HepG2 (cell line): ENCODE results near the gene INO80C. TPM values are rescaled to one million over a fixed set of nuclear protein-coding genes. Genes with fewer than 3 reads are reported as not detected.

ENCODE experiments used
- ATF4 ChIP-seq, 2 experiments: fragments of 450-650 bp in 1 of 2; sonication (generic) in 1 of 2; formaldehyde crosslinking; IDR thresholded peaks; 2 replicates each; pipeline versions ENCODE4 v1.5.0 to v1.8.0; 2020 to 2022; ENCODE audit warnings: mild to moderate bottlenecking in 1 of 2, missing genetic modification reagents in 1 of 2
- DNMT3B ChIP-seq: conservative IDR thresholded peaks from 2 replicates; pipeline ENCODE4 v1.6.1; 2016; ENCODE audit warnings: missing biosample characterization, control low read depth
- GTF3A ChIP-seq: sonication (generic); formaldehyde crosslinking; conservative IDR thresholded peaks from 2 replicates; pipeline ENCODE4 v1.4.0; 2020; ENCODE audit warnings: mild to moderate bottlenecking, missing genetic modification reagents
- ISL2 ChIP-seq: sonication (generic); formaldehyde crosslinking; IDR thresholded peaks from 2 replicates; pipeline ENCODE4 v1.5.0; 2020; ENCODE audit warnings: missing genetic modification reagents
- KDM6A ChIP-seq: IDR thresholded peaks from 2 replicates; pipeline ENCODE4 v1.6.1; 2016; ENCODE audit warnings: low read depth
- KMT2A ChIP-seq: sonication (generic); formaldehyde crosslinking; IDR thresholded peaks from 2 replicates; pipeline ENCODE4 v1.4.0; 2020; ENCODE audit warnings: missing genetic modification reagents
- LBX2 ChIP-seq: sonication (generic); formaldehyde crosslinking; IDR thresholded peaks from 2 replicates; pipeline ENCODE4 v1.5.0; 2020; ENCODE audit warnings: missing genetic modification reagents, mild to moderate bottlenecking, borderline replicate concordance
- SOX6 ChIP-seq, 2 experiments: fragments of 450-650 bp in 1 of 2; sonication (generic) in 1 of 2; formaldehyde crosslinking in 1 of 2; IDR thresholded peaks; 2 replicates each; pipeline versions ENCODE4 v1.4.0 to v1.6.1; 2017 to 2020; ENCODE audit warnings: antibody characterized with exemption in 1 of 2, mild to moderate bottlenecking in 1 of 2, missing genetic modification reagents in 1 of 2
- ZNF17 ChIP-seq: sonication (generic); formaldehyde crosslinking; IDR thresholded peaks from 2 replicates; pipeline ENCODE4 v1.5.0; 2020; ENCODE audit warnings: mild to moderate bottlenecking, missing genetic modification reagents
- polyA plus RNA-seq, 8 experiments: library from polyadenylated mRNA; depleted of rRNA in 3 of 8; stranded (reverse) in 7 of 8; unstranded in 1 of 8; fragments of >200 nt; fragmentation: Illumina TruSeq in 4 of 8; extraction: Trizol in 4 of 8; gene quantifications; 2 replicates each; pipeline versions ENCODE4 v1.2.1 to v1.2.3, GENCODE V29; 2011 to 2016; ENCODE audit warnings: low read depth in 4 of 8, missing spikeins in 1 of 8, mixed read lengths in 1 of 8; ENCODE audit not compliant: insufficient read depth in 1 of 8
- total RNA-seq, 5 experiments: library from RNA; depleted of rRNA; stranded (reverse); fragments of >200 nt; fragmentation: Illumina TruSeq; extraction: Trizol; gene quantifications; 2 replicates each; pipeline ENCODE4 v1.2.3, GENCODE V29; 2016; ENCODE audit warnings: low read depth in 1 of 5
- TF ChIP-seq, protein P1 (sequence below): sonication (generic); formaldehyde crosslinking; IDR thresholded peaks from 2 replicates; pipeline ENCODE4 v1.4.0; 2020; ENCODE audit warnings: missing genetic modification reagents
- TF ChIP-seq, protein P2 (sequence below): sonication (generic); formaldehyde crosslinking; IDR thresholded peaks from 2 replicates; pipeline ENCODE4 v1.5.0; 2020; ENCODE audit warnings: mild to moderate bottlenecking, missing genetic modification reagents, borderline replicate concordance
- TF ChIP-seq, protein P3 (sequence below): sonication (generic); formaldehyde crosslinking; IDR thresholded peaks from 2 replicates; pipeline ENCODE4 v1.8.0; 2022; ENCODE audit warnings: mild to moderate bottlenecking, missing genetic modification reagents, moderate library complexity
- TF ChIP-seq, protein P4 (sequence below): sonication (generic); formaldehyde crosslinking; IDR thresholded peaks from 2 replicates; pipeline ENCODE4 v1.4.0; 2020; ENCODE audit warnings: mild to moderate bottlenecking, missing genetic modification reagents

Gene INO80C
- total and polyA plus RNA-seq, 2 of the 13 experiments (the other 11 are each of a cell fraction or from before 2014, with no cell fraction given): 8.2 to 15.4 TPM

DNA sequence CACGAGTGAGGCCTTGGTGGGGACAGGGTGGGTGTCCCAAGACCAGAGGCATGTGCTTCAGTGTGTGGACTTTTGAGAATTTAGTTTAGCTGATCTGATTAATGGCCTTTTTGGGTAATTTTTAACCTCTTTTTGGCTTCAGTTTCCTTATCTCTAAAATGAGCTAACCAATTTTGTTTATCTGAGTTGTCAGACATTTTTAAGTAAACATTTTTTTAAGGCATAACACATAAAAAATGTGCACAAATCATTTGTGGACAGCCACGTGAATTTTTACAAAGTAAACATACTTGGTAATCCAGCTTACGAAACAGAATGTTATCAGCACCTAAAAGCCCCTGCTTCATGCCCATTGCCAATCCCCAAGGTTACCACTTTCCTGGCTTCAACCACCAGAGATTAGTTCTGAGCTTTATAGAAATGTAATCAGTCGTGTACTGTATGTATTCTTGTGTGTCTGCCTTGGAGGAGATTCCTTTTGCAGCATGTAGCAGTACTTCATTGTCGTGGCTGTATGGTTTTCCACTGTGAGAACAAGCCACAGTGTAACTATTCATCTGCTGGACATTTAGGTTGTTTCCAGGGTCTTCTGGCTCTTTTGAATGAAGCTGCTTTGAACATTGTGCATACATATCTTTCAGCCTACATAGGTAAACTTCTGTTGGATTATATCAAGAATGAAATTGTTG is 8.4 kb upstream of the INO80C start (continued):
- TF ChIP-seq DNMT3B (CRISPR knock-in tag) (no peak), KMT2A (no peak), KDM6A (CRISPR knock-in tag) (no peak), GTF3A (CRISPR knock-in tag) (no peak), ISL2 (CRISPR knock-in tag) (peak; percentile 51; the same call in 1 of the 2 replicates), LBX2 (CRISPR knock-in tag) (no peak), ZNF17 (CRISPR knock-in tag) (no peak), ATF4 (CRISPR knock-in tag; IDR thresholded peaks at IDR 0.05) (peak in 1 of 2 experiments; percentile 56; a peak in 1 of 4 replicates), SOX6 (IDR thresholded peaks at IDR 0.05) (no peak), SOX6 (CRISPR knock-in tag; IDR thresholded peaks at IDR 0.05) (peak; percentile 56; the same call in 1 of the 2 replicates)
- TF ChIP-seq, protein P1, sequence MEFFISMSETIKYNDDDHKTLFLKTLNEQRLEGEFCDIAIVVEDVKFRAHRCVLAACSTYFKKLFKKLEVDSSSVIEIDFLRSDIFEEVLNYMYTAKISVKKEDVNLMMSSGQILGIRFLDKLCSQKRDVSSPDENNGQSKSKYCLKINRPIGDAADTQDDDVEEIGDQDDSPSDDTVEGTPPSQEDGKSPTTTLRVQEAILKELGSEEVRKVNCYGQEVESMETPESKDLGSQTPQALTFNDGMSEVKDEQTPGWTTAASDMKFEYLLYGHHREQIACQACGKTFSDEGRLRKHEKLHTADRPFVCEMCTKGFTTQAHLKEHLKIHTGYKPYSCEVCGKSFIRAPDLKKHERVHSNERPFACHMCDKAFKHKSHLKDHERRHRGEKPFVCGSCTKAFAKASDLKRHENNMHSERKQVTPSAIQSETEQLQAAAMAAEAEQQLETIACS (CRISPR knock-in tag): no peak
- TF ChIP-seq, protein P2, sequence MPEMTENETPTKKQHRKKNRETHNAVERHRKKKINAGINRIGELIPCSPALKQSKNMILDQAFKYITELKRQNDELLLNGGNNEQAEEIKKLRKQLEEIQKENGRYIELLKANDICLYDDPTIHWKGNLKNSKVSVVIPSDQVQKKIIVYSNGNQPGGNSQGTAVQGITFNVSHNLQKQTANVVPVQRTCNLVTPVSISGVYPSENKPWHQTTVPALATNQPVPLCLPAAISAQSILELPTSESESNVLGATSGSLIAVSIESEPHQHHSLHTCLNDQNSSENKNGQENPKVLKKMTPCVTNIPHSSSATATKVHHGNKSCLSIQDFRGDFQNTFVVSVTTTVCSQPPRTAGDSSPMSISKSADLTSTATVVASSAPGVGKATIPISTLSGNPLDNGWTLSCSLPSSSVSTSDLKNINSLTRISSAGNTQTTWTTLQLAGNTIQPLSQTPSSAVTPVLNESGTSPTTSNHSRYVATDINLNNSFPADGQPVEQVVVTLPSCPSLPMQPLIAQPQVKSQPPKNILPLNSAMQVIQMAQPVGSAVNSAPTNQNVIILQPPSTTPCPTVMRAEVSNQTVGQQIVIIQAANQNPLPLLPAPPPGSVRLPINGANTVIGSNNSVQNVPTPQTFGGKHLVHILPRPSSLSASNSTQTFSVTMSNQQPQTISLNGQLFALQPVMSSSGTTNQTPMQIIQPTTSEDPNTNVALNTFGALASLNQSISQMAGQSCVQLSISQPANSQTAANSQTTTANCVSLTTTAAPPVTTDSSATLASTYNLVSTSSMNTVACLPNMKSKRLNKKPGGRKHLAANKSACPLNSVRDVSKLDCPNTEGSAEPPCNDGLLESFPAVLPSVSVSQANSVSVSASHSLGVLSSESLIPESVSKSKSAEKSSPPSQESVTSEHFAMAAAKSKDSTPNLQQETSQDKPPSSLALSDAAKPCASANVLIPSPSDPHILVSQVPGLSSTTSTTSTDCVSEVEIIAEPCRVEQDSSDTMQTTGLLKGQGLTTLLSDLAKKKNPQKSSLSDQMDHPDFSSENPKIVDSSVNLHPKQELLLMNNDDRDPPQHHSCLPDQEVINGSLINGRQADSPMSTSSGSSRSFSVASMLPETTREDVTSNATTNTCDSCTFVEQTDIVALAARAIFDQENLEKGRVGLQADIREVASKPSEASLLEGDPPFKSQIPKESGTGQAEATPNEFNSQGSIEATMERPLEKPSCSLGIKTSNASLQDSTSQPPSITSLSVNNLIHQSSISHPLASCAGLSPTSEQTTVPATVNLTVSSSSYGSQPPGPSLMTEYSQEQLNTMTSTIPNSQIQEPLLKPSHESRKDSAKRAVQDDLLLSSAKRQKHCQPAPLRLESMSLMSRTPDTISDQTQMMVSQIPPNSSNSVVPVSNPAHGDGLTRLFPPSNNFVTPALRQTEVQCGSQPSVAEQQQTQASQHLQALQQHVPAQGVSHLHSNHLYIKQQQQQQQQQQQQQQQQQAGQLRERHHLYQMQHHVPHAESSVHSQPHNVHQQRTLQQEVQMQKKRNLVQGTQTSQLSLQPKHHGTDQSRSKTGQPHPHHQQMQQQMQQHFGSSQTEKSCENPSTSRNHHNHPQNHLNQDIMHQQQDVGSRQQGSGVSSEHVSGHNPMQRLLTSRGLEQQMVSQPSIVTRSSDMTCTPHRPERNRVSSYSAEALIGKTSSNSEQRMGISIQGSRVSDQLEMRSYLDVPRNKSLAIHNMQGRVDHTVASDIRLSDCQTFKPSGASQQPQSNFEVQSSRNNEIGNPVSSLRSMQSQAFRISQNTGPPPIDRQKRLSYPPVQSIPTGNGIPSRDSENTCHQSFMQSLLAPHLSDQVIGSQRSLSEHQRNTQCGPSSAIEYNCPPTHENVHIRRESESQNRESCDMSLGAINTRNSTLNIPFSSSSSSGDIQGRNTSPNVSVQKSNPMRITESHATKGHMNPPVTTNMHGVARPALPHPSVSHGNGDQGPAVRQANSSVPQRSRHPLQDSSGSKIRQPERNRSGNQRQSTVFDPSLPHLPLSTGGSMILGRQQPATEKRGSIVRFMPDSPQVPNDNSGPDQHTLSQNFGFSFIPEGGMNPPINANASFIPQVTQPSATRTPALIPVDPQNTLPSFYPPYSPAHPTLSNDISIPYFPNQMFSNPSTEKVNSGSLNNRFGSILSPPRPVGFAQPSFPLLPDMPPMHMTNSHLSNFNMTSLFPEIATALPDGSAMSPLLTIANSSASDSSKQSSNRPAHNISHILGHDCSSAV: no peak
- TF ChIP-seq, protein P3, sequence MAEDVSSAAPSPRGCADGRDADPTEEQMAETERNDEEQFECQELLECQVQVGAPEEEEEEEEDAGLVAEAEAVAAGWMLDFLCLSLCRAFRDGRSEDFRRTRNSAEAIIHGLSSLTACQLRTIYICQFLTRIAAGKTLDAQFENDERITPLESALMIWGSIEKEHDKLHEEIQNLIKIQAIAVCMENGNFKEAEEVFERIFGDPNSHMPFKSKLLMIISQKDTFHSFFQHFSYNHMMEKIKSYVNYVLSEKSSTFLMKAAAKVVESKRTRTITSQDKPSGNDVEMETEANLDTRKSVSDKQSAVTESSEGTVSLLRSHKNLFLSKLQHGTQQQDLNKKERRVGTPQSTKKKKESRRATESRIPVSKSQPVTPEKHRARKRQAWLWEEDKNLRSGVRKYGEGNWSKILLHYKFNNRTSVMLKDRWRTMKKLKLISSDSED (CRISPR knock-in tag): no peak
- TF ChIP-seq, protein P4, sequence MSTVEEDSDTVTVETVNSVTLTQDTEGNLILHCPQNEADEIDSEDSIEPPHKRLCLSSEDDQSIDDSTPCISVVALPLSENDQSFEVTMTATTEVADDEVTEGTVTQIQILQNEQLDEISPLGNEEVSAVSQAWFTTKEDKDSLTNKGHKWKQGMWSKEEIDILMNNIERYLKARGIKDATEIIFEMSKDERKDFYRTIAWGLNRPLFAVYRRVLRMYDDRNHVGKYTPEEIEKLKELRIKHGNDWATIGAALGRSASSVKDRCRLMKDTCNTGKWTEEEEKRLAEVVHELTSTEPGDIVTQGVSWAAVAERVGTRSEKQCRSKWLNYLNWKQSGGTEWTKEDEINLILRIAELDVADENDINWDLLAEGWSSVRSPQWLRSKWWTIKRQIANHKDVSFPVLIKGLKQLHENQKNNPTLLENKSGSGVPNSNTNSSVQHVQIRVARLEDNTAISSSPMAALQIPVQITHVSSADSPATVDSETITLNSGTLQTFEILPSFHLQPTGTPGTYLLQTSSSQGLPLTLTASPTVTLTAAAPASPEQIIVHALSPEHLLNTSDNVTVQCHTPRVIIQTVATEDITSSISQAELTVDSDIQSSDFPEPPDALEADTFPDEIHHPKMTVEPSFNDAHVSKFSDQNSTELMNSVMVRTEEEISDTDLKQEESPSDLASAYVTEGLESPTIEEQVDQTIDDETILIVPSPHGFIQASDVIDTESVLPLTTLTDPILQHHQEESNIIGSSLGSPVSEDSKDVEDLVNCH: no peak
